Mesenchymal stem cell (in vitro differentiated cells and primary cell): Measurements from ENCODE around the gene FBXO3.

Experiments used
- DNase-seq: peaks from one replicate; pipeline ENCODE4 v3.0.0-alpha.2; 2013
- H2AFZ ChIP-seq: one replicate; pipeline ENCODE4 v1.6.1; 2013; ENCODE audit warnings: low read depth, mild to moderate bottlenecking, control low read depth, inconsistent platforms, low read length, moderate library complexity
- H2AK5ac ChIP-seq: 2 replicates; pipeline ENCODE4 v1.6.1; 2013; ENCODE audit warnings: low read length, moderate library complexity, mild to moderate bottlenecking, inconsistent platforms; ENCODE audit not compliant: severe bottlenecking
- H2BK120ac ChIP-seq: one replicate; pipeline ENCODE4 v1.6.1; 2013; ENCODE audit warnings: low read depth, mild to moderate bottlenecking, inconsistent platforms, low read length, moderate library complexity
- H2BK12ac ChIP-seq, 2 experiments: one replicate each; pipeline ENCODE4 v1.6.1; 2013; ENCODE audit warnings: inconsistent platforms in 2 of 2, low read length in 2 of 2, mild to moderate bottlenecking in 2 of 2, moderate library complexity in 2 of 2, control low read depth in 1 of 2
- H2BK15ac ChIP-seq: one replicate; pipeline ENCODE4 v1.6.1; 2013; ENCODE audit warnings: mild to moderate bottlenecking, low read depth, inconsistent platforms; ENCODE audit not compliant: poor library complexity, severe bottlenecking
- H2BK5ac ChIP-seq: 2 replicates; pipeline ENCODE4 v1.6.1; 2013; ENCODE audit warnings: low read depth, mild to moderate bottlenecking, low read length, control low read depth, inconsistent platforms; ENCODE audit not compliant: poor library complexity, severe bottlenecking
- H3K14ac ChIP-seq, 2 experiments: one replicate each; pipeline ENCODE4 v1.6.1; 2013; ENCODE audit warnings: inconsistent platforms in 2 of 2, low read length in 2 of 2, control low read depth in 1 of 2, mild to moderate bottlenecking in 1 of 2, moderate library complexity in 1 of 2
- H3K18ac ChIP-seq, 2 experiments: one replicate each; pipeline ENCODE4 v1.6.1; 2013; ENCODE audit warnings: inconsistent platforms in 2 of 2, low read length in 2 of 2, control low read depth in 1 of 2, low read depth in 1 of 2, mild to moderate bottlenecking in 1 of 2
- H3K23ac ChIP-seq, 2 experiments: one replicate each; pipeline ENCODE4 v1.6.1; 2013; ENCODE audit warnings: inconsistent platforms in 2 of 2, low read length in 2 of 2, mild to moderate bottlenecking in 2 of 2, moderate library complexity in 2 of 2, control low read depth in 1 of 2
- H3K27ac ChIP-seq: 2 replicates; pipeline ENCODE4 v1.5.1; 2013; ENCODE audit warnings: mild to moderate bottlenecking, moderate library complexity, low read length, control low read depth, inconsistent platforms; ENCODE audit not compliant: poor library complexity, severe bottlenecking
- H3K27me3 ChIP-seq, 2 experiments: 2 replicates each; pipeline versions ENCODE4 v1.6.1 to v1.7.0; 2013; ENCODE audit warnings: low read length in 2 of 2, mild to moderate bottlenecking in 2 of 2, moderate library complexity in 2 of 2, control low read depth in 1 of 2, inconsistent platforms in 1 of 2; ENCODE audit not compliant: control insufficient read depth in 1 of 2, insufficient read depth in 1 of 2
- H3K36me3 ChIP-seq, 2 experiments: 2 replicates each; pipeline versions ENCODE4 v1.6.1 to v1.7.0; 2013; ENCODE audit warnings: low read length in 2 of 2, control low read depth in 1 of 2, inconsistent platforms in 1 of 2, low read depth in 1 of 2, mild to moderate bottlenecking in 1 of 2; ENCODE audit not compliant: insufficient read depth in 2 of 2, control insufficient read depth in 1 of 2
- H3K4ac ChIP-seq, 2 experiments: one replicate each; pipeline ENCODE4 v1.6.1; 2013; ENCODE audit warnings: inconsistent platforms in 2 of 2, low read length in 2 of 2, mild to moderate bottlenecking in 2 of 2, moderate library complexity in 2 of 2, control low read depth in 1 of 2, low read depth in 1 of 2
- H3K4me1 ChIP-seq: 2 replicates; pipeline ENCODE4 v1.6.1; 2013; ENCODE audit warnings: low read depth, low read length, control low read depth; ENCODE audit not compliant: control insufficient read depth, insufficient read depth
- H3K4me2 ChIP-seq: 2 replicates; pipeline ENCODE4 v1.6.1; 2013; ENCODE audit warnings: low read length, mild to moderate bottlenecking, inconsistent platforms; ENCODE audit not compliant: poor library complexity, severe bottlenecking
- H3K4me3 ChIP-seq, 2 experiments: 2 replicates each; pipeline versions ENCODE4 v1.5.1 to v1.7.0; 2013; ENCODE audit warnings: low read length in 2 of 2, mild to moderate bottlenecking in 2 of 2, control low read depth in 1 of 2, low read depth in 1 of 2; ENCODE audit not compliant: insufficient read depth in 1 of 2
- H3K79me1 ChIP-seq: replicated peaks from 2 replicates; pipeline ENCODE4 v1.6.1; 2013; ENCODE audit warnings: mild to moderate bottlenecking, control low read depth, low read length, inconsistent platforms; ENCODE audit not compliant: poor library complexity, severe bottlenecking
- H3K9ac ChIP-seq: 2 replicates; pipeline ENCODE4 v1.7.0; 2013; ENCODE audit warnings: mild to moderate bottlenecking, low read length, moderate library complexity
- H3K9me3 ChIP-seq: 2 replicates; pipeline ENCODE4 v1.7.0; 2013; ENCODE audit warnings: mild to moderate bottlenecking, low read length; ENCODE audit not compliant: control insufficient read depth
- H4K8ac ChIP-seq: one replicate; pipeline ENCODE4 v1.6.1; 2013; ENCODE audit warnings: inconsistent platforms, mild to moderate bottlenecking, low read length, moderate library complexity
- H4K91ac ChIP-seq: one replicate; pipeline ENCODE4 v1.6.1; 2013; ENCODE audit warnings: mild to moderate bottlenecking, low read length, inconsistent platforms
- WGBS: methylation state at CpG from one replicate; pipeline ENCODE4 v1.1.7; 2013; ENCODE audit warnings: mixed read lengths; 5-methylcytosine and 5-hydroxymethylcytosine counted together

FBXO3 gene

GRCh38 chr11:33700063-33700501 lies 74.2 kb downstream of the FBXO3 start:
- Histone ChIP-seq H3K23ac (no peak overlapping the region), H3K4me1 (peaks cover 18% of the 10 kb centered on the region), H3K79me1 (peaks cover 5% of the 10 kb centered on the region), H2BK15ac (peak overlapping the region; percentile 96), H2AK5ac (peak overlapping the region; percentile 26), H4K91ac (peak overlapping the region; percentile 81), H3K14ac (peak overlapping the region in 1 of 2 experiments; percentile 89), H2BK120ac (peak overlapping the region; percentile 91), H2BK12ac (peak overlapping the region; percentile 12 to 56), H3K9ac (peak overlapping the region; percentile 74), H3K4me3 (peak overlapping the region; percentile 64 to 71), H4K8ac (peak overlapping the region; percentile 21), H3K4ac (peak overlapping the region; percentile 59 to 77), H3K4me2 (peak overlapping the region; percentile 54), H2AFZ (no peak overlapping the region), H3K9me3 (no peaks in the 10 kb centered on the region), H3K27me3 (no peaks in the 10 kb centered on the region), H2BK5ac (no peak overlapping the region), H3K18ac (peak overlapping the region; percentile 67 to 87), H3K27ac (no peak overlapping the region), H3K36me3 (peaks cover 2 to 14% of the 10 kb centered on the region in 2 experiments)
- WGBS, result 47% methylated on average over 21 of the region's 25 CpGs
- no peak for DNase-seq

GRCh38 chr11:33699515-33700062 lies 74.7 kb downstream of the FBXO3 start:
- peak overlapping the region in 1 of 2 experiments; percentile 67 for H3K18ac ChIP-seq
- no peak overlapping the region for H2BK5ac ChIP-seq
- H3K27me3 ChIP-seq, result no peaks in the 10 kb centered on the region
- peak overlapping the region in 1 of 2 experiments; percentile 64 for H3K4me3 ChIP-seq
- H2BK120ac ChIP-seq, result peak overlapping the region; percentile 4
- peak overlapping the region; percentile 27 for H4K91ac ChIP-seq
- no peak for DNase-seq
- H3K9ac ChIP-seq, result peak overlapping the region; percentile 74
- H3K23ac ChIP-seq, result no peak overlapping the region
- 81% methylated on average over 12 of the region's 12 CpGs for WGBS
- H3K4me2 ChIP-seq, result no peak overlapping the region
- H4K8ac ChIP-seq, result peak overlapping the region; percentile 14
- peak overlapping the region; percentile 45 for H2AK5ac ChIP-seq
- H2AFZ ChIP-seq, result no peak overlapping the region
- peak overlapping the region in 1 of 2 experiments; percentile 23 for H2BK12ac ChIP-seq
- no peak overlapping the region for H3K27ac ChIP-seq
- H3K4ac ChIP-seq, result no peak overlapping the region
- no peaks in the 10 kb centered on the region for H3K9me3 ChIP-seq
- no peak overlapping the region for H3K14ac ChIP-seq
- H3K36me3 ChIP-seq, result peaks cover 0 to 9% of the 10 kb centered on the region in 2 experiments
- H2BK15ac ChIP-seq, result peak overlapping the region; percentile 82
- H3K4me1 ChIP-seq, result peaks cover 18% of the 10 kb centered on the region
- peaks cover 3% of the 10 kb centered on the region for H3K79me1 ChIP-seq

- Histone ChIP-seq H2AFZ (no peak overlapping the region), H4K91ac (no peak overlapping the region), H3K4me2 (no peak overlapping the region), H3K9ac (no peak overlapping the region), H3K4ac (no peak overlapping the region), H2BK5ac (no peak overlapping the region), H2BK12ac (no peak overlapping the region), H3K23ac (no peak overlapping the region), H3K4me1 (peaks cover 21% of the 10 kb centered on the region), H2BK15ac (peak overlapping the region; percentile 88), H3K27ac (no peak overlapping the region), H3K9me3 (no peaks in the 10 kb centered on the region), H3K4me3 (no peak overlapping the region), H3K27me3 (no peaks in the 10 kb centered on the region), H4K8ac (no peak overlapping the region), H3K36me3 (peaks cover 0 to 2% of the 10 kb centered on the region in 2 experiments), H2AK5ac (no peak overlapping the region), H3K79me1 (peaks cover 3% of the 10 kb centered on the region), H3K18ac (no peak overlapping the region), H3K14ac (no peak overlapping the region), H2BK120ac (no peak overlapping the region)
- DNase-seq, result no peak
- 96% methylated on average over 4 of the region's 5 CpGs for WGBS
Observed at GRCh38 chr11:33698921-33699320, 75.4 kb downstream of the FBXO3 start.

GRCh38 chr11:33697997-33698396 lies 76.3 kb downstream of the FBXO3 start:
- no peak overlapping the region for H3K23ac ChIP-seq
- H2BK120ac ChIP-seq, result no peak overlapping the region
- H3K4ac ChIP-seq, result no peak overlapping the region
- H3K4me1 ChIP-seq, result peaks cover 17% of the 10 kb centered on the region
- H2AK5ac ChIP-seq, result no peak overlapping the region
- H3K4me3 ChIP-seq, result no peak overlapping the region
- no peaks in the 10 kb centered on the region for H3K79me1 ChIP-seq
- WGBS, result 88% methylated on average over 3 of the region's 3 CpGs
- no peak overlapping the region for H2BK15ac ChIP-seq
- no peak overlapping the region for H2AFZ ChIP-seq
- no peaks in the 10 kb centered on the region for H3K27me3 ChIP-seq
- no peak overlapping the region for H3K4me2 ChIP-seq
- peak overlapping the region in 1 of 2 experiments; percentile 41 for H3K18ac ChIP-seq
- H3K9me3 ChIP-seq, result no peaks in the 10 kb centered on the region
- H4K91ac ChIP-seq, result no peak overlapping the region
- H2BK5ac ChIP-seq, result no peak overlapping the region
- H4K8ac ChIP-seq, result no peak overlapping the region
- H2BK12ac ChIP-seq, result peak overlapping the region in 1 of 2 experiments; percentile 21
- H3K14ac ChIP-seq, result no peak overlapping the region
- no peak for DNase-seq
- H3K36me3 ChIP-seq, result no peaks in the 10 kb centered on the region
- no peak overlapping the region for H3K9ac ChIP-seq
- no peak overlapping the region for H3K27ac ChIP-seq
